Measurements from ENCODE around the gene LLGL2.
A peak's percentile ranks its signal among the peaks of the same experiment; 100 is the strongest.
"Not testable (repeated sequence)": the region's sequence is repeated elsewhere in the genome, so short reads cannot be mapped to it uniquely, and the experiment has no call there.

The LLGL2 gene

GRCh38 chr17:75507733-75508719 is 17.5 kb upstream of the LLGL2 start:
- no peak for DNase-seq (ENCODE audit: low spot score)

GRCh38 chr17:75508931-75509361 is 16.6 kb upstream of the LLGL2 start:
- no peak for DNase-seq (ENCODE audit: low spot score)

- no peak for DNase-seq (ENCODE audit: low spot score)
Observed at GRCh38 chr17:75509528-75510258, 15.8 kb upstream of the LLGL2 start.

- no peak for DNase-seq (ENCODE audit: low spot score)
Observed at GRCh38 chr17:75511270-75511609, 14.3 kb upstream of the LLGL2 start.

DNA sequence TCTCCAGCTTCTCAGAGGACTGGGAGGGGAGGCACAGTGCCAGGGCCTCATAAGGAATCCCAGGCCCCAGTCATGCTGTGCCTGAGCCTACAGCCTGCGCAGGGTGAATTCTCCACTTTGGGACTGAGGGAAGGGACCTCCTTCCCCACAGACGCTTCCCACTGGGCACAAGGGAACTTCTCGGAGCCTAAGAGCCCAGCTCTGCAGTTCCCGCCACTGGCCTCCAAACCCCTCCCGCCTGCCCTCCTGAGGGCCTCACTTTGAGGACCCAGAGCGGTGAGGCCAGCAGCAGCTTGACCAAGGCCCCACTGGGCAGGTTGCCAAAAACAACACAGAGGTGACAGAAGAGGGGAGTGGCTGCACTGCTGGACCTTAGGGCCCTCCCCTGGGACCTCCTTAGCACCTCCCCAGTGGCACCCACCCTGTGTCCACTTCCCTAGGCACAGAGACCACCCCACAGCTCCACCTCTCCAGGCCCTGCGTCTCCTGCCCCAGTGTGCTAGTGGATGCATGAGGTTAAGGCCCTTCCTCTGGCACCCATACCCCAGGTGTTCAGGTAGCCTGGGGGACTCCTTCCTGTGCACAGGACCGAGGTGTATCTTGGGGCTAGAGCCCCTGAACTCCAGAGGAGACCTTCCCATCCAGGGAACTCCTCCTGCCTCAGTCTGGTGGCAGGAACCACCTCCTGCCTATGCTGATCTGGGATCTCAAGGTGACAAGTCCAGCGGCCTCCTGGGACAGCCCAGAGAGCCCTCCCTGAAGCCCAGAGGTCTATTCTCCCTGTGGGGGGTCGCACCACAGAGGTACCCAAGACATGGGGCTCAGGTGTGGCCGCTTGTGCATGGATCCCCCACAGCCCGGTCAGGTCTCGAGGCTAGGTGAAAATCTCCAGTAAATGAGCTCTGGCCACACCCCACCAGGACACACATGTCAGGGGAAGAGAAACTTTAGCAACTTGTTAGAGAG is 13.6 kb upstream of the LLGL2 start:
- DNase-seq (ENCODE audit: low spot score) = no peak

DNA sequence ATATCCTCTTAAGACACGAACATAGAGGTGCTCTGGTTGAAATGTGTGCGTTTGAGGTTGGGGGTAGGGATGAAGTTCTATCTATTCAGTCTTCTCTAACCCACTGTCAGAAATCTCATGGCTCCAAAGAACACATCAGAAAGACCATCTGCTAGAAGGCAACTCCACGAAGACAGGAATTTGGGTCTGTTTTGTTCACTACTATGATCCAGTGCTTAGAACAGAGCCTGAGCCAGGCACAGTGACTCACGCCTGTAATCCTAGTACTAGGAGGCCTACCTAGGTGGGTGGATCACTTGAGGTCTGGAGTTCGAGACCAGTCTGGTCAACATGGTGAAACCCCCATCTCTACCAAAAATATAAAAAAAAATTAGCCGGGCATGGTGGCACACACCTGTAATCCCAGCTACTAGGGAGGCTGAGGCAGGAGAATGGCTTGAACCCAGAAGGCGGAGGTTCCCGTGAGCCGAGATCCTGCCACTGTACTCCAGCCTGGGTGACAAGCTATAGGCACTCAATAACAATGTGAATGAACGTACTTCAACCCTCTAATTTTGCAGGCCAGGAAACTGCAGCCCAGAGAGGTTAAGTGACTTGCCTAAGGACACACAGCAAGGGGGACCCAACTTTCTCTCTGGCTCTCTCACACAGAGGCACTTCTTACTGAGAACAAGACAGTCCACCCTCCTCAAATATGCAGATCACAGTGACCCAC is 12.4 kb upstream of the LLGL2 start:
- no peak for DNase-seq (ENCODE audit: low spot score)

DNA sequence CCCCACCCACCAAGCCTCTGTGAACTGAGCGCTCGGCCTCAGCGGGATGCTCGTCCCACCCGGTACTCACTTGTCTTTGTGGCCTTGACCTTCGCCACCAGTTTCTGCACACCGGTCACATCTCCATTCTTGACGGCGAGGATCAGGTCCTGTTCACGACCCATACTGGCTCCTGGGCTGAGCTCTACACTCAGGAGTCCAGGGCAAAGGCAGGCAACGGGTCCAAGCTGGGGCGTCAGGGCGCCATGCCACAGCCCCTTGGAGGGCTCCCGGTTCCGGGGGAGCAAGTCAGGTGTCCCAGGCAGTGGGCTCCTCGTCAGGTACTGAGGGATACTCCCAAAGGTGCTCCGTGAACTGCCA is 11.9 kb upstream of the LLGL2 start:
- DNase-seq (ENCODE audit: low spot score) = no peak

DNA sequence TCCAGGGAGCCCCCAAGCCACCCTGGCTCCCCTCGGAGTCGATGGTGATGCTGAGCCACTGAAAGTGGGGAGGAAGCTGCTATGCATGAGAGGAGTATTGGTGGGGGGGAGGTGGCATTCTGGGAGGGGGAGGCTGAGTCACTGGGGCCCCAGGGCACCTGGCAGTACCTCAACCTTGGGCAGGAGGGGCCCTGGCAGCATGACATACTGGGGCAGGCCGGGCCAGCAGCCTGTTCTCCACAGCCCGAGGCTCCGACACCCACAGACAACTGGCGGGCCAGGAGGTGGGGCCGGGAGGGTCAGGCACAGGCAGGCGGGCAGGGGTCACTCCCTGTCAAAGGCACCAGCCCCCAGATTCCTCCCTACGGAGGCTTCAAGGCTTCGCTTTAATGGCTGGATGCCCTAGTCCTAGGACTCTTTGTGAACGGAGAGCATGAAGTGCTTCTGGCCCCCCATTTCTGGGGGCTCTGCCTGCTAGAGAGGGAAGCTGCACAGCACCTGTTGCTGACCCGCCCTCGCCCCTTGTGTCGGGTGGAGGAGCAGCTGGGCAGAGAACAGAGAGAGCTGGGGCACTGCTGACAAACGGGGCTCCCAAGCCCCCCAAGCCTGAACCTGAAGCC is 11.1 kb upstream of the LLGL2 start:
- DNase-seq (ENCODE audit: low spot score) = no peak

- DNase-seq (ENCODE audit: low spot score) = peak; percentile 57
Observed at GRCh38 chr17:75514919-75515495, 10.5 kb upstream of the LLGL2 start.

DNA sequence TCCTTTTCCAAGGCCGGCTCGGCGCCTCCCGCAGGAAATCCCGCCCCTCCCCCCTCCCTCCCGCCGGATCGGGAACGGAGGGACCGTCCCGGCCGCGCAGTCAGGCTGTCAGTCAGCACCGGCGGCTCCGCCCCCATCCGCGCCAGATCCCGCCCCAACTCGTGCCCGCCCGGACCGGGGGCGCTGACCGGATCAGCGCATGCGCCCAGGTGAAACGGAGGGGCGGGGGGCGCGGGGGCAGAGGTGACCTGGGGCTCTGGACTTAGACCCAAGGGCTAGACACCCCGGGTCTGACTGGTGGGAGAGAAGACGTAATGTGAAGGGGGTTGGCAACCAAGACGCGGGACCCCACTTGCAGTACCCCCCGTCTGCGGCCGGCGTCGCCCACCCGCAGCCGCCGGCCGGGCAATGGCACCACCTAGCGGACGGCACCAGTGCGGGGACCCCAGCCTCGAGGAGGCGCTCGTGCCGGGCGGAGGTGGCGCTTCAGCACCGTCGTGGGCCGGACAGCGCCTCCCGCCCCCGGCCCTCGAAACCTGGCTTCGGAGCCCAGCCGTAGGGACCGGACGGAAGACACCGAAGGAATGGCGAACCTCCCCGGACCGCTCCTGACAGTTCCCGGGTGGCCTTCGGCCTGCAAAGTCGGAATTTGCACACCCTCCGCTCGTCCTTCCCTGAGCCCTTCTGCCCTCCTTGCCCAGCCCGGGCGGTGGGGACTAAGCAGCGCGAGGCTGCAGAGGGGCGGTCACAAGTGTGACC is 9.8 kb upstream of the LLGL2 start, which contains the start of gene CASKIN2:
TSS of gene CASKIN2 (minus strand) at position 42 of the 759 bp plus-strand sequence. CDS start 1,733 bp downstream, outside the sequence.
- peak; percentile 100 for DNase-seq (ENCODE audit: low spot score)

- DNase-seq (ENCODE audit: low spot score) = peak; percentile 98
Observed at GRCh38 chr17:75516255-75516618, 9.3 kb upstream of the LLGL2 start, which contains the start of gene TSEN54. TSEN54 (plus strand) TSS chr17:75516528; CDS start chr17:75516561, 33 bp downstream.

GRCh38 chr17:75516619-75517296 is 8.7 kb upstream of the LLGL2 start:
- peak; percentile 58 for DNase-seq (ENCODE audit: low spot score)

GRCh38 chr17:75517297-75517865 is 8.1 kb upstream of the LLGL2 start:
- DNase-seq (ENCODE audit: low spot score) = no peak

- DNase-seq (ENCODE audit: low spot score) = no peak
Observed at GRCh38 chr17:75518201-75518600, 7.3 kb upstream of the LLGL2 start.

DNA sequence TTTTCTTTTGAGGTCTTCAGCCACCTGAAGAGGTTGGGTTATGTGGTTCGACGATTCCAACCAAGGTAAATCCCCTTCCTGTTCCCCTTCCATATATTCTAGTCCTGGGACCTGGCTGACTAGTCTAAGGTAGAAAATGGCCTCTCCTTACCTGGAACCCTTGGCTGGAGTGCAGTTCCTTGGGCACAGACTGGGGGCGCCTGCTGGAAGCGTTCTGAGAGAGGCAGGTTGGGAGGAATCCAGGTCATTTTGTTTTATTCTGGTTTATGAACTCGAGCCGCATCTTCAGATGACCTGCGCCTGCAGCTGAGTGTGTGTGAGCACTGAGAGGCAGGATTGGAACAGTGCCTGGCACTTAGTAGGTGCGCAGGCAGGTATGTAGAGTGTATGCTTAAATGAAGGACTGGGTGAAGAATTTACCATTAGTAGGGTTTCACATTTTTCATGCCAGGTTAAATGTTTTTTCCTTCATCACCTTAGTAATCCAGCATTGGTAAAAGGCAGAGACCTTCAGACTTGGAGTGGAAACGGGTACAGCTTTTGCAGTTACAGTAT is 6.4 kb upstream of the LLGL2 start:
- no peak for DNase-seq (ENCODE audit: low spot score)

GRCh38 chr17:75520413-75520812 is 5.1 kb upstream of the LLGL2 start:
- not testable (repeated sequence) for DNase-seq (ENCODE audit: low spot score)

- DNase-seq (ENCODE audit: low spot score) = no peak
Observed at GRCh38 chr17:75521290-75521689, 4.2 kb upstream of the LLGL2 start.

Data from hepatic stellate cell (primary cell).